Stimulated activated CD8-positive, alpha-beta memory T cell treated with anti-CD3 and anti-CD28 coated beads, Interleukin-15, amount 100 ng/mL, for 24 hours (primary cell): Measurements from ENCODE around the gene ATP8B2.
"Not testable (repeated sequence)": the region's sequence is repeated elsewhere in the genome, so short reads cannot be mapped to it uniquely, and the experiment has no call there.

Experiments used
- DNase-seq: peaks from one replicate; pipeline ENCODE4 v3.0.0-alpha.2; 2020; ENCODE audit warnings: low read depth

Gene ATP8B2

DNA sequence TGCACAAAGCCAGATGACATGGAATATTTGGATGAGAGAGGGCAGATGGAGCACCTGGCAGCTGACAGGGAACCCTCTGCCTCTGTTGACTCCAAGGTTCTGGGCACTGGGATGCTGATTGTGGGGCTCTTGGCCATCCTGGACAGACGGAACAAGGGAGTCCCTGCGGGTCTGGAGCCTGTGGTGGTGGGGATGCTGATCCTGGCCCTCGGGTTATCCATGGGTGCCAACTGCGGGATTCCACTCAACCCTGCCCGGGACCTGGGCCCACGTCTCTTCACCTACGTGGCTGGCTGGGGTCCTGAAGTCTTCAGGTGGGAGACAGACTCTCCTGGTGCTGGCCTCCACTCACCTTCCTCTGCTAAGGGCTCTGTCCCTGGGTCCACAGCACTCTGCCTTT is 1.8 kb upstream of the ATP8B2 start:
- no peak for DNase-seq

- DNase-seq, result no peak
Observed at GRCh38 chr1:154324241-154324640, 1.1 kb upstream of the ATP8B2 start.

DNA sequence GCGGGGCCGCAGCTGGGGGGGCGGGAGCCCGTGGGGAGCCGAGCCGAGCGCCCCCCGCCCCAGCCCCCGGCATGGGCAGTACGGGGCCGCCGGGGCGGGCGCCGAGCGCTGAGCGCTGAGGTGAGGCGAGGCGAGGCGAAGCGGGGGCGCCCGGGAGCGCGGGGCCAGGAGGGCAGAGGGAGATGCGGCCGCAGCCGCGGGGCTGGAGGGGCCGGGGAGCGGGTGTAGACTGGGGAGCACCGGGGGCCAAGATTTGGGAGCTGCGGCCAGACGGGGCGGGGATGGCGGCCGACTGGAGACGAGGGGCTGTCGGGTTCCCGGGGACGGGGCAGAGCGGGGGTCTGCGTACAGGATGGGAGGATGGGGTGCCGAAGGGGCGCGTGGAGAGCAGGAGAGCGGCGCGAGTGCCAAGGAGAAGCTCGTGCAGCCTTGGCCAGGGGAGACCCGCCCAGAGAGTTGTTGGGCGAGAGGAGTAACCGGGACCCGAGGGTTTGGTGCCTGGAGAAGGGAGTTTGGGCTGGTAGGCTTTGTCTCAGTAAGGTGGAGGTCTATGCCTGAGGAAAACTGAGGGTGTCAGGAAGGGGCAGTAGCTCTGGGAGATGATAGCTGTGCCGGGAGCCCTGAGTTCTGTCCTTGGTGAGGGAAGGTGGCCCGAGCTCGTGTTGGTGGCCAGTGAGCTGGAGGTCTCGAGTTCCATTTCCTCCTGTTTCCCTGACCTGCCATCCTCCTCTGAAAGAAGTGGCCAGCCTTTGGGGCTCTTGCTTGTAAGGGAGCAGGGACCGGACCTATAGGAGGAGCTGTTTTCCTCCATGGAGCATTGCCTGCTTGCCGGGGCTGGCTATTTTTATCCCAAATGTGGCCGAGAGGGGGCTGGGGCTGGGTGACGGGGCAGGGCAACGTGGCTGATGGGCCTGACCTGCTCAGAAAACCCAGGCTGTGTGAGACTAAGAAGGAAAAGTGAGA is 539 bp downstream of the ATP8B2 start:
- no peak for DNase-seq

GRCh38 chr1:154326546-154327465 is 1.5 kb downstream of the ATP8B2 start:
- no peak for DNase-seq

DNA sequence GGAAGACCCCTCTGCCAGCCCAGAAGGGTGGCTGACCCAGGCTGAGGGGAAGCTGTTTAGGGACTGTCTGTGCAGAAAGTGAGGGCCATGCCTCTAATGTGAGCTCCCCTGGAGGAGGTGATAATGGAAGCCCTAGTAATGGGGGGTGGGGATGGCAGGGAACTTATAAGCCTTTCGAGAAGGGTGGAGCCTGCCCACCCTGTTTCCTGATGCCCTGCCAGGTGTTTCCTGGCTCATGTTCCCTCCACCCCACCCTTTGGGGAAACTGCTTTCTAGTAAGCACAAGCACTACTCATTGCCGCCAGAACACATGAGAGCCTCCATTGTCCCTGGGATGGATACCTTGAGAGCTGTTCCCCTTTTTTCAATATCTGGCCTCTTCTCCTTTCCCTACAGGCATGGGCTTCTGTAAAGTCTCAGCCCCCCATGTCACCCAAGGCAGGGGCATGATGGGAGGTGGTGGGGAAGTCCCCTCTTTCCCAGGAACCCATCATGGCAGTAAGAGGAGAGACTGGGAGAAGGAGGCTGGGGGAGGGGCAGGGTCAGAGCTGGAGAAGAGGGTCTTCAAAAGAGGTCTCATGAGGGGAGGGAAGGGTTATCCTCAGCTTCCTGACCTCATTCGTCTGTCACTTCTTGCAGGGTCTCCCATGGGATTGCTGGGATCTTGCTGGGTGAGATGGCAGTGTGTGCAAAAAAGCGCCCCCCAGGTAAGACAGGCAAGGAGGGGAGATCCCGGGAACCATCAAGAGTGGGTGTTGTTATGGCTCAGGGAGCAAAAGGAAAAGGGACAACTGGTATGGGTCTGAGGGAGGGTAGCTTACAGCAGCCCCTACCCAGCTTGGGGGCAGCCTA is 2.4 kb downstream of the ATP8B2 start:
- no peak for DNase-seq

DNA sequence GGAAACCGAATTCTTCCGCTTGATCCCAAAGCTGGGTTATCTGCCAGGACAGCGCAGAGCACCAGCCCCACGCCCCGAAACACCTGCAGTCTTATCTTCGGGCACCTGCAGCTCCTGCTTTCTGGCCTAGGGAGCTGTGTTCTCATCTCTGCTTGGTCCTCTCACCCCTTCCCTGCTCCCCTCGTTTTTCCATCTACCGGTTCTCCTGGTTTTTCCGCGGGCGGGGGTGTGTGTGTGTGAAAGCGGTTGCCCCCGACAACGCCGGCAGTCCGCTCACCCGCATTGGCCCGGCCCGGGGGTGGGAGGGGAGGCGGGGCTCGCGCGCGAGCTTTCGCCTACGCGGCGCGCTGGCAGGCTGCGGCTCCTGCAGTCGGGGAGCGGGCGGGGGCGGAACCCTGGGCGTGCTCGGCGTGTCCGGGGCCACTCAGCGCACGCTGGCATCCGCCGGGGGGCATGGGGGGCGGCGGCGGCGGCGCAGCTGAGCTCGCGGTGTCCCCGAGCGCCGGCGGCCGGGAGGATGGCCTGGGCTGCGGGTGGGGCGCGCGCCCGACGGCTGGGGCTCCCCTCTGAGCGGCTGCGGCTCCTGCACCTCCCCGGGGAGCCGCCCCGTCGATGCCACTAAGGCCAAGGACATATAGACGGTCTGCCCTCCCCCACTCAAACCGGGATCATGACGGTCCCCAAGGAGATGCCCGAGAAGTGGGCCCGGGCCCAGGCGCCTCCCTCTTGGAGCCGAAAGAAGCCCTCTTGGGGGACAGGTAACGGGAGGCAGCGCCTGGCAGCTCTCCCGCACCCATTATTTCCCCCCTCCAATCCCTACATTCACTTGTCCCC is 3.2 kb downstream of the ATP8B2 start:
- peak; percentile 76 for DNase-seq

- DNase-seq, result no peak
Observed at GRCh38 chr1:154329152-154329521, 3.8 kb downstream of the ATP8B2 start.

- no peak for DNase-seq
Observed at GRCh38 chr1:154329551-154330131, 4.3 kb downstream of the ATP8B2 start.

GRCh38 chr1:154330669-154331068 is 5.3 kb downstream of the ATP8B2 start:
- DNase-seq, result no peak

GRCh38 chr1:154334079-154335024 is 9.0 kb downstream of the ATP8B2 start:
- DNase-seq, result no peak

- DNase-seq, result peak; percentile 79
Observed at GRCh38 chr1:154335025-154335714, 9.8 kb downstream of the ATP8B2 start.

DNA sequence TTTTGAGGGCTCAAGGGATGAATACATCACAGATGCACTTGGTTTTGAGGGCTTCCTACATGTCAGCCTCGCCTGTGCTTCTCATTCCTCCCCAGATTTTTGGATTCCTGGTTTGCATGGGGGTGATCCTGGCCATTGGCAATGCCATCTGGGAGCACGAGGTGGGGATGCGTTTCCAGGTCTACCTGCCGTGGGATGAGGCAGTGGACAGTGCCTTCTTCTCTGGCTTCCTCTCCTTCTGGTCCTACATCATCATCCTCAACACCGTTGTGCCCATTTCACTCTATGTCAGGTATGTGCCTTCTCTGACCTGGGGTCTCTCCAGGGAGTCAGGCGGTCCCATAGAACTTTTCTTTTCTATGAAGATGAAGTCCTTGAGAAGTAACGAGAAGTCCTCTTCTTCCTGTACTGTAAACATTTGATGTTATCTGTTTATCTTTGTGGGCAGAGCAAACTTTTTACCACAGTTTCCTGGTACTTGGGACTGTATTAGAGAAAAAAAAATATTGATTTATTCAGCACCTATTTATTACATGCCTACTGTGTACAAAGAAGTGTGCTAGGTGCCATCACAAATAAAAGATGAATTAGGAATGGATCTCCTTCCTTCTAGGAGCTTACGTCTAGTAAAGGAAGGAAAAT is 12.0 kb downstream of the ATP8B2 start:
- DNase-seq, result no peak

GRCh38 chr1:154338875-154339274 is 13.6 kb downstream of the ATP8B2 start:
- DNase-seq, result no peak

- not testable (repeated sequence) for DNase-seq
Observed at GRCh38 chr1:154341366-154341765, 16.0 kb downstream of the ATP8B2 start.

GRCh38 chr1:154342132-154342531 is 16.8 kb downstream of the ATP8B2 start:
- DNase-seq, result no peak

GRCh38 chr1:154342836-154343472 is 17.6 kb downstream of the ATP8B2 start:
- peak; percentile 37 for DNase-seq

GRCh38 chr1:154344977-154345837 is 19.9 kb downstream of the ATP8B2 start:
- DNase-seq, result peak; percentile 45
